ENCODE measurements around the gene ZFP57. TPM values are rescaled to one million over a fixed set of nuclear protein-coding genes. Genes with fewer than 3 reads are reported as not detected.

ZFP57 gene
- total RNA-seq, 1 donor from 2014 or later = 2.1 TPM

DNA sequence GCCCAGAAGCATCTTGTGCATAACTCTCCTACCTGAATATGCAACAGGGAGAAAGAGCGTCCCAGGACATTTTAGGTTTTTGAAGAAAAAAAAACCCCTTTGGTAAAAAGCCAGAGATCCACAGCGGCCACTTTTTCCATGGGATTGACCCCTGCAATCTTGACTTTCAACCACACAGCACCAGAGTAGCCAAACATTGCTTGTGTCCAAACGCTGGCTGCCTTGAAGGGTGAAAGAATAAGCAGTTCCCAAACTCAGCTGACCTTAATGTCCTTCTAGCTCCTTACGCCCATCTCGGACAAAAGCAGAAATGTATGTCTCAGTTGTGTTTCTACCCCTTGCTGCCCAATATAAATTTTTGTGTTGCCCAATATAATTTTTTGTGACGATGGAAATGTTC lies 25.3 kb downstream of the ZFP57 start:
- no peak for ATAC-seq

DNA sequence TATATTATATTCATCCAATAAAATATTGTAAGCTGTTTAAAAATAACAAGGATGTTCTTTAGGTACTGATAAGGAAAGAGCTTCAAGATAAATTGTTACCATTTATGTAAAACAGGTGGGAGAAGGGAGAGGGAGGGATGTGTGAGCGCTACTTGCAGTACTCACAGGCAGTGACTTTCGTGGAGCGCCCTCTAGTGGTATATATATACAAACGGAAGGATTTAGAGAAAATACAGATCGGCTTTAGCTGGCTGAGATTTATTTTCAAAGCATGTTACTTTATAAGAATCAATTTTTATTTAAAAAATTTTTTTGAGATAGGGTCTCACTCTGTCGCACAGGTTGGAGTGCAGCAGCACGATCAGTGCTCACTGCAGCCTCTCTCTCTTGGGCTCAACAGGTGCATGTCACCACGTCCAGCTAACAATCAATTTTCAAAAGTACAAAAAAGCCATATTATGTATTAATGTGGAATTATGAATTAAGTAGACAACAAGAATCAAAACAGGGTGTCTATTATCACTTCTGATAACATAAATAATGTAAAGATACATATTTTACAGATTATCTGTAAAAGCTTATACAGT lies 27.4 kb downstream of the ZFP57 start:
- ATAC-seq = no peak

DNA sequence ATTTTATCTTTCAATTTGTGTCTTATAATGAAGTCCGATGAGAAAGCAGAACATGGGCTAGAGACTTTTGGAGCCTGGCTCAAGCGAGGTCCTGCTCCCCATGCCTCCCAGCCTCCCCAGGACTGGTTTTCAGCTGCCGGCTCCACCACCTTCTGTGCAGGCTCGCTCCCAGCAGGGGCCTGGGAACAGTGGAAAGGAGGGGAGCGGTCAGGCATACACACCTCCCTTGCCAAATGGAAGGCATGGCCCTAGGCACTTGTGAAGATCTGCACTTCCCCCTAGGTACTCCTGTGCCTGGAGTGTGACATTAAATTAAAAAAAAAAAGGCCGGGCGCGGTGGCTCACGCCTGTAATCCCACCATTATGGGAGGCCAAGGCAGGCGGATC lies 28.8 kb downstream of the ZFP57 start:
- ATAC-seq = no peak

DNA sequence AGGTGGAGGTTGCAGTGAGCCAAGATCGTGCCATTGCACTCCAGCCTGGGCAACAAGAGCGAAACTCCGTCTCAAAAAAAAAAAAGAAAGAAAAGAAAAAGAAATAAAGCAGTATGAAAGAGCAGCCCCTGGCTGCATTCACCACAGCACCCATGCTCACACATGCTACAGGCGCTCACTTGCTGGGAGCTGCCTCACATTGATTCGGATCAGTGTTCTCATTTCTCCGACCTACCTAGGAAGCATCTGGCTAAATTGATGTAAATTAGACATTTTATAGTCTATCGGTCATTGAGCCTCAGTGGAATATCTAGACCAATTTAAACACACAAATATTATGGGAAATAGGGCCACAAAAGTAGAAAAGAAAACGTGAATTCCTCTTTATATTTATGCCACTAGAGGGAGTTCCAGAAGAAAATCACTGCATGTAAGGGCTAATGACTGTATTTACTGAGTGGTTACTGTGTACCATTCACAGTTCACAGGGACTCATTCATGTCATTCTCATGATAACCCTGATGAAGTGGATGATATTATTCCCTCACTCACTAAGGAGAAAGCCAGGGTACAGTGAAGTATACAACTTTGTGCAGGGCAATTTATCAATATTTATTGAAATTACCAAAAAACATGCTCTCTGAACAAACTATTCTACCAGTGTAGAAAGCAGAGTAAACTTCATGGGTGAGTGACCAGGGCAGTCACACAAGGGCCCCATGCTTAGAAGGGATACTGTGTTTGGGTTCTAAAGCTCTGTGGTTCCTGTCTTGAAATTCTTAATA lies 29.3 kb downstream of the ZFP57 start:
- ATAC-seq = no peak

DNA sequence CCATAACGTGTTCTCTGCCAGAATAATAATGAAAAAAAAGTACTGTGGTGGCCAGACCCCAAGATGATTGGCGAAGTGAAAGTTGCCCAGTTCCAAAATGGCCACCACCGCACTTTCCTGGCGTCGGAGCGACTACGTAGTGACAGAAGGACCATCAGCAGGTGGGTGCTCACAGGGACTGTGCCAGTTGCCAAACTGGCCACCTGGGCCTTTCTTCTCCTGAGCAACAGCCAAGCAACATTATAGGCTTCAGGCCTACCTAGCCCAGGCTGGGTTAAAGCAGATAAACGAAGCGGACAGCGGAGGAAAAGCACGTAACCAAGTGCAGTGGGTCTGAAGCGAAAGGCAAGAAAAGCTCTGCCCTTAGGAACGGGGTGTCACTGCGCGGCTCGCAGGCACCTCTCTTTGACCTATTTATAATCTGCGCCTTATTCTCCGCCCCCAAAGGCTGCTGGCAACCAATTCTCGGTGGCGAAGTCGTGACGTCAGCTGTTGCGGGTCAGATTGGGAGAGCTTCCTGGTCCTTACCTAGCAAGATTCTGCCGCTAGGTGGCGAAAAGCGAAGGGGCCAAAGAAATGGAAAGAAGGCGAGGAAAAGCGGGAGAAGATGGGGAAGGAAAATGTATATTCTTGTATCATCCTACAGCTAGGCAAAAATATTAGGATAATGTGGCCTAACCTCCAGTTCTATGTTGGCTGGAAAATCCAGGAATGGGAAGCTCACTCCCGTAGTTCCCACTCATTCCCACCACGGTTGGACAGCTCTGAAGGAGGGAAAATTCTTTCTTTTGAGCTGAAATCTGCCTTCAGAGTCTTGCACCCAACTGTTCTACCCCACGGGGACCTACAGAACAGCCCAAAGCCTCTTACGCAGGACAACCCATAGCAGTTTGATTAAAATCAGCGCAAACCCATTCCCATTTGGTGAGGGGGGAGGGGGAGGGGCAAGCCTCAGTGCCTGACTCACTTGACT lies 31.0 kb downstream of the ZFP57 start:
- ATAC-seq = peak; percentile 98

DNA sequence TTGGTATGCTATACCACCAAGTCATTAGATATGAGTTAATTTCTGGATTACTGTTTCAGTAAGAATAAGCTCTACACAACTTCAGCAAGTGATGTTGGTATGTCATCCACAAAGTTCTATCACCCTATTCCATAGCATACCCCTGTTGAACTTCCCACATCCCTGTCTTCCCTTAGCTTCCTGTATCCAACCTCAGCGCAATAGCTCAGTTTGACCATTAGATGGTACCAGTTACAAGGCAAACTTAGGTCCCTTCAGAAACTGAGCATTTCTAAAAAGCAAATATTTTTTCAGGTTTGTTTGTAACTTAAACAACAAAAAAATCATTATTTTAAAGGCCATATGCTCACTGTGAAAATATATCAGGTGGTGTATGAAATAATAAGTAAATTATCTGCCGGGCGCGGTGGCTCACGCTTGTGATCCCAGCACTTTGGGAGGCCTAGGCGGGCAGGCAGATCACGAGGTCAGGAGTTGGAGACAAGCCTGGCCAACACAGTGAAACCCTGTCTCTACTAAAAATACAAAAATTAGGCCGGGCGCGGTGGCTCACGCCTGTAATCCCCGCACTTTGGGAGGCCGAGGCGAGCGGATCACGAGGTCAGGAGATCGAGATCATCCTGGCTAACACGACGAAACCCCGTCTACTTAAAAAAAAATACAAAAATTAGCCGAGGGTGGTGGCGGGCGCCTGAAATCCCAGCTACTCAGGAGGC lies 32.9 kb downstream of the ZFP57 start:
- ATAC-seq = no peak

DNA sequence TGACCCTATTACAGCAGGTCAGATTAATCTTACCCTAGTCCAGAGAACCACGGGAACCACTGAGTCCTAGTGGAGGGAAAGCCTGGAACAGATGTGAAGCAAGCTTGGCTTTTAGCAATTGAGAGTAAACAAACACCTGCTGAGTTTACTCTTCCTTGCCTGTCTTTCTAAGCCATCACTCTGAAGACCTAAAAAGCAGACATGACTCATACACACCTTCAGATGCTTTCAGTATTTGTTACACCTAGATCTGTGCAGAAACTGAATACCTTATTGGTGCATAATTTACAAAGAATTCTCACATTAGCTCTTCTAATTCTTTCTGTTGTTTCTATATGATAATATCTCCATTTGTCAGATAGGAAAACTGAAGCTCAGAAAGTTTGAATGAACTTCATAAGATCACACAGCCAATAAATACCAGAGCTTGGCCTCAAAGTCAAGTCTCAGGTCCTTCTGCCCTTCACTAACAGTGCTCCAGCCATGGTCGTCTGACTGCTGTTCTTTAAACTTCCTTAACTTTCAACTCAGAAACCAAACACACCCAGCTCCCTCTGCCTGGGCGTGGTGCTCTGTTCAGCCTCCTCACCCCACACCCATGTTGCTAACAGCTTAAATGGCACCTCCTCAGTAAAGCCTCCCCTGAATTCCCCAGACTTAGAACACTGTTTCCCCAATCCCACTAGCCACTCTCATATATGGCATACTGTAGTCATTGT lies 39.4 kb downstream of the ZFP57 start:
- peak; percentile 83 for ATAC-seq

DNA sequence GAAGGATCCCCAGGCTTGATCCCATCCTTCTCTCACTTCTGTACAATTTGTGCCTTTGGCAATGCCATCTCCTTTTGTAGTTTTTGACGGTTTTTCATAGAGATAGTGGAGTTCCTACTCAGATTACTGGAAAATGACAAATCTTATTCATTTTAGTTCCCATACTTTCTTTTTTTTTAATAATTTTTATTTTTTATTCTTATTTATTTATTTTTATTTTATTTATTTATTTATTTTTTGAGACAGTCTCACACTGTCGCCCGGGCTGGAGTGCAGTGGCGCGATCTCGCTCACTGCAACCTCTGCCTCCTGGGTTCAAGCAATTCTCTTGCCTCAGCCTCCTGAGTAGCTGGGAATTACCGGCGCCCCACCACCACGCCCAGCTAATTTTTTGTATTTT lies 43.7 kb downstream of the ZFP57 start:
- no peak for ATAC-seq

DNA sequence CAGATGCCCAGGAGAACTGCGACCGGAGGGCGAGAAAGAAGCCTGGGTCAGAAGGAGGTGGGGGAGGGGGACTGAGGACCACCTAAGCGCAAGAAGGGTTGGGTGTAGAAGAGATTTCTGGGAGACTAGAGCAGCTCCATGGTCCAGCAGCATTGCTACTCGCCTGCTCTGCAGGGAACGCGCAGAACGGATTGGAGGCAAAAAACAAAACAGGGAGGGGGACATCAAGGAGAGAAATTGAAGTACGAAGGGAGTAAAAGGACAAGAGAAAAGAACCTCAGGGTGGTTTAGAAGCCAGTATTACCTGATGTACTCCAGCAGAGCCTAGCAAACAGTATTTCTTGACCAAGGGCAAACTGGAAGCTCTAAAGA lies 47.4 kb downstream of the ZFP57 start:
- ATAC-seq = peak; percentile 2

DNA sequence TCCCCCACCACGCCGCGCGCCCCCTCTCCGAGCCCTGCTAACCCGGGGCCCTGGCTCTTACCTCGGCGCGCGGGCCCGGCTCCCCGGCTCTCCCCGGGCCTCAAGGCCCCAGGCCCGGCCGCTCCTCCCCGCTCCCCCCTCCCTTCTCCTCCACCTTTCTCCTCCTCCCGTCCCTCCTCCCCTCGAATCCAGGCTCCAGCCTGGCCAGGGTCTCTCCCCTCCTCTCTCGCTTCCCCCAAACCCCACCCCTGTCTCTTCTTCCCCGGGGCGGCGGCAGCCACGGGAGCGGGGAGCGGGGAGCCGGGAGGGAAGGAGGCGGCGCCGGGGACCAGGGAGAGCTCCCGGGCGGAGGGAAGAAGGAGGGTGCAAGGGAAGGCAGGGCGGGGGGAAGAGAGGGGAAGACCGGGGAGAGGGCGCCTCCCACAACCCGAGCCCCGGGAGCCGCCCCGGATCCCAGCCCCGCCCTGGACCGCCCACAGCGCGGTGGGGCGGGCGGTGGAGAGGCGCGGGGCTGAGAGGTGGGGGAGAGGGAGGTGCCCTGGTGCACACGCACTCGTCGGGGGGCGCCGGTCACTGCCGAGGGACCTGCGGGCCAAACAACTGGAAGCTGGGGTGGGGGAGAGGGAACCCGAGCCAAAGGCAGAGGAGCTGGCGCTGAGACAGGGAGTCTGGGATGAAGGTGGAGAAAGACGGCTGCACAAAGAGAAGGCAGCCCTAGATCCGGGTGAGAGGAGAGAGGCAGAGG lies 48.0 kb downstream of the ZFP57 start, which contains the start of gene GABBR1:
GABBR1 (minus strand) TSS at position 395 of the 745 bp plus-strand sequence. CDS start 798 bp downstream, outside the sequence.
- ATAC-seq = peak; percentile 94

DNA sequence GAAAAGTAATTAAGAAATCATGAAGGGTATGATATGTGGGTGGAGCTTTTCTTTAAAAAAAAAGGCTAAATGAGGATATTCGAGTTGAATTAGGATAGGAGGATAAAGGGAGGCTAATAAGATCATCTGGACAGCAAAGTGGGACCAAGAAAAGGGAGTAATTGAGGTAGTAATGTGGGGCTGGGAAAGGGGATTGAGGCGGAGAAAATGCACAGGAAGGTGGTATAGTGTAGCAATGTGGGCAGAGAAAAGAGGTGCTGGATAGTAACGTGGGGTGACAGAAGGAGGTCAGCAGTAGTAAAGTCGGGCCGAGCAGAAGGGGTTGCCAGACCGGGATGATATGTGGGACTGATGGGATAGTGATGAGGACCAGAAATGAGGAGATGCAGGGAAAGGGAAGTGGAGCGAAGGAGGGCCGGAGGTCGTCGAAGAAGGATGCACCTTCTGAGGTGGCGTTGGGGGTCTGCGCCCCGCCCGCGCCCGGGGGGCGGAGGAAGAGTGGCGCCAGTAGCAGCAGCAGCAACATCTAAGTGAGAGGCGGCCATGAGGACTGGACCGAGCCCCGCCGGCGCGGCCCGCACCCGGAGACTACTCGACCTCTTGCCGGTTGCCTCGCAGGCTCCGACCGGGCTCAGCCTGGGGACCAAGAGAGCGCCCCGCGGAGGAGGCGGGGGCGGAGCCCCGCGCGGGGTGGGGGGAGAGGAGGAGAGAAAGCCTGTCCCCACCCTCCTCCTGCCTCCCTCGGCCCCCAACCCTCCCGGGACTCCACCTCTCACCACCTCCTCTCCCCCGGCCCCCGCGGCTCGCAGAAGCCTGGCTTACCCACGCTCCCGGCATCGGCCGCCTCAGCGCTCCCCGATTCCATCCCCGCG lies 48.9 kb downstream of the ZFP57 start:
- ATAC-seq = peak; percentile 38

DNA sequence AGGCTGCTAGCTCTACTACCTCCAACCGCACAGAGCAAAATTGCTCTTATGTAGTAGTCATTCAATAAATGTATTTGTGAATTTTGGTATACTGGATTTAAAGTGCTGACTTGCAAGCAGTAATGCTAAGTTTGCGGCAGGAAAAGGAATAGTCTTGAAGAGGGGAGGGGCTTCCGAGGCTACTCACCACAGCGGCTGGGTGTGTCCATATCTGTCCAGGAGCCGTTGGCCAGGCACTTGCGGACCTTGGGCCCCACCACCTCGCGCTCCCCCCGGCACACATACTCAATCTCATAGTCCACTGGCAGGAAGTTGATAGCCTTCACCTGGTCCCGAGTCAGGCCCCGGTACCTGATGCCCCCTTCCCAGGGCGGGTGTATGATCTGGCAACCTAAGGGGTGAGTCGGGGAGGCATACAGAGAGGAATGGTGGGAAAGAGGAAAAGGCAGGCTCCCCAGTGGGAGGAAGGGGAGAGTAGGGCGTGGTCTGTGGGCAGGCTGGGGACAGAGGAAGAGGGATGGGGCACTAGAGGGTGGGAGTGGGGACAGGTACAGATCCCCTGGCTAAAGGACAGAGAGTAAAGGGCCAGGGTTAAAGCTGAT lies 49.6 kb downstream of the ZFP57 start:
- no peak for ATAC-seq

DNA sequence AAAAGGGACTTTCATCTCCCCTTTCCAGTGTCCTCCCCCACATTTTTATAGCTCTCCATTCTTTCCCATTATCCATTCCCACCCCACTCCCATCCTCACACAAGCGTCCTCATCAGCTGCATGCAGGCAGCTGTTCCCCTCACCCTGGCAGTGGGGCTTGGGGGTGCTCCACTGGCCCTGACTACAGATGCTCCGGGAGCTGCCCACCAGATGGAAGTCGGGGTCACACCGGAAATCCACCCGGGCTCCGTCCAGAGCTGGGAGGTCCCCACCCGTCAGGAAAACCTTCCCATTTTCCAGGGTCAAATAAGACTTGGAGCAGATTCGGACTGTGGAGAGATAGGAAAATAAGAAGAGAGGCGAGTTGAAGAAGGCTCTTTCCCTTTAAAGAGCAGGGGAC lies 50.6 kb downstream of the ZFP57 start:
- ATAC-seq = no peak

DNA sequence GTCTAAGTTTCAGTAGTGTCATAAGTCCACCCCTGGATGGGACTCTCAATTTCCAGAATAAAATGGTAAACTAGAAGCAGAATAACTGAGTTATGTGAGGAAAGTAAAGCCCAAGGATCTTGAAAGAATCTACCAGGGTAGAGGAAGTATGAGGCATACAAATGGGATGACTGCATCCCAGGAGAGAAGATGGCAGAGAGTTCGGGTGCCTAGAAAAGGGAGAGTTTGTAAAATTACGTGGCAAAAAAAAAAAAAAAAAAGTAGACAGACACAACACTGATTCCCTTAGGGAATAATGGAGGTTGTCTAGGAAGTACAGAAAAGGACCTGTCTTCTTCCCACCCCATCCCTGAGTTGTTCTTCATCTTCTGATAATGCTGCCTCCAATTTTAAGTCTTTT lies 51.4 kb downstream of the ZFP57 start:
- ATAC-seq = no peak

DNA sequence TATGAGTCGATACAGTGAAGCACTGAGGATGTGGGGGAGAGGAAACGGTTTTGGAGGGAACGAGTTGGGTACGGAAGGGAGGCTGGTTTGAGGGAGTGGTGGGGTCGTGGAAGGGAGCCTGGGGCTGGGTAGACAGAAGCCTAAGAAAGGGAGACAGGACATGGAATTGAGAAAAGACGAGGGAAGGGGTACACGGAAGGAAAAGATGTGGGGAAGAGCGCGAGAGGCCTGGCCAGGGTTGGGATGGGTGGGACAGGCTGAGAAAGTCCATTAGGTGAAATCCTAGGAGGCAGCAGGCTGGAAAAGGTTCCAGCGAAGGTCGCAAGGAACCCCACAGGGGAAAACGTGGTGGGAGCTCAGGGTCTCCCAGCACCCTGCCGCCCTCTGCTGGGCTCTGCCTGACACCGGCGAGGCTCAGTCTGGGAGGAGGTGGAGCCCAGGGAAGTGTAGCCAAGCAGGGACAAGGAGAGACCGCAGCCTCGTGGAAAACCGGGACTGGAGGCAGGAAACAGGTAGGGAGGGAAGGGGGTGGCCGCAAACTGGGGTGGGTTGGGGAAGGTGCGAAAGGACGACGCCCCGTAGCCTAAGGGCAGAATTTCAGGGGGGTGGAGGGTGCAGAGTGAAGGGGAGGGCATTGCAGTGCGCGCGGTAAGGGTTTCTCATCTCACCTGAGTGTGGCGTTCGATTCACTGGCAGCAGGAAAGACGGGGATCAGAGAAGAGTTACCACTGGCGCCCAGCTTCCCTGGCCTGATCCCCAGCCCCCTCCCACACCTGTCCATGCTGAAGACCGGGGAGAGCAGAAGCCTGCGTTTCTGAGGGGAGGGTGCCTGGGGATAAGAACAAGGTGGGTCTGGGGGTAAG lies 52.3 kb downstream of the ZFP57 start:
- peak; percentile 53 for ATAC-seq

DNA sequence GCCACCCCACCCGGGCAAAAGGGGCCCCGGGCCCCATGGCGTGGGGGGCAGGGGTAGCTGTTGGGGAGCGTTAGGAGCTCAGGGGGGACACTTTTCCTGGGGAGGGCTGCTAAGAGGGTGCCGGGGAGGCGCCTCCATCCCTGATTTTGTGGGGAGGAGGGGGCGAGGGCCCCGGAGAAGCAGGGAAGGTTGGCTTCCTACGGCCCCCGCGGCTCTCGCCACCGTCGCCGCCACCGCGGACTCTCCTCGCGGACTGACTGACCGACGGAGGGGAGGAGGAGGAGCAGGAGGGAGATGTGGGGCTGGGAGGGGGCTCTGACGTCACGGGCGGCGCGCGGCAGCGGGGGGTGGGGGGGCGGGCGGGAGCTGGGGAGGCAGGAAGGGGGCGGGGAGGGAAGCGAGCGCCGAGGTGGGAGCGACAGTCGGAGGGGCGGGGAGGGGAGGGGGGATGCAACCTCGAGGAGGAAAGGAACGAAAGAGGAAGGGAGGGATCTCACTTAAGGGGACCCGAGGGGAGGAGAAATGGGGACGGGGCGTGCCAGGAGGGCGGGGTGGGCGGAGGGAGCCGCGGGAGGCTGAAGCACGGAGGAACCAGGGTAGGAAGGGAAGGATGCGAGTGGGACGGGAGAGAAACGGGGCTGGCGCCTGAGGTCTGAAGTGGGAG lies 53.1 kb downstream of the ZFP57 start:
- peak; percentile 7 for ATAC-seq

DNA sequence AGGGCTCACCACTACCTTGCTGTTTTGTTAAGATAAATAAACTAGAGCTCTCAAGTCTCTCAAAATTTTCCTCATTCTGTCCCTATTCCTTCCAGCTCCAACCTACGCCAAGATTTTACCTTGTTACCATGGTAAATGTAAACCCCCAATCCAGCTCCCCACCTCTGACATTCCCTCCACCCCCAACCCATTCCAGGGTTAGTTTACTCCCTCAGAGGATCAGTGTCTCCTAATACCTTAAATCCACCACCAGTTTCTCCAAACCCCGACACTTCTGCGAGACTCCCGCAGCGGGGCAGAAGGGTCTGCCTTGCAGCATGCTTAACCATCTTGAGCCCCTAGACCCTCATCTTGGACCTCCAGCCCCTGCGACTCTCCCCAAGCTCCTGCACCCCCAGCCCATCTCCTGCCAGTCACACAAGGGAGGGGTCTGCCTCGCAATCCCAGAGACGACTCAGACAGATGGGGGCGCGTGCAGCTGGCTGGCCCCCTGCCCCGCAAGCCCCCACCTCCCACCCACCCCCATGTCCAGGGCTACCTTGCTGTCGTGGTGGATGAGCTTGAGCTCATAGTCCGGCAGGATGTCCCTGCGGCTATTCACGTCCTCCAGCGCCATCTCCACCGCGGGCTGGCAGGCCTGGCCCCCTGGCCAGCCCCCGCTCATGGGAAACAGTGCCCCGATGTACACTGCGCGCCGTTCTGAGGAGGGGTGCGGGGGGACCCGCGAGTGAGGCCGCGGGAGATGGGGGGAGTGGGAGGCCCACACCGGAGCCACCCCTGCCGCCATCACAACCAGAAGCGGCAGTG lies 53.8 kb downstream of the ZFP57 start:
- ATAC-seq = peak; percentile 4
